DOHH2 (cell line): Measurements from ENCODE around the gene PRICKLE1.

Experiments
- H3F3A ChIP-seq: fragments of 200-600 bp; sonication (generic), shearing (Covaris generic); 2 replicates; pipeline ENCODE4 v1.6.0; 2016; ENCODE audit warnings: antibody characterized with exemption, mild to moderate bottlenecking; ENCODE audit not compliant: control insufficient read depth, insufficient read depth
- H3K27ac ChIP-seq: fragments of 200-600 bp; sonication (generic); 2 replicates; pipeline ENCODE4 v1.5.1; 2014; ENCODE audit warnings: low read depth, mild to moderate bottlenecking, low read length, moderate library complexity
- H3K27me3 ChIP-seq: fragments of 200-600 bp; sonication (generic); 2 replicates; pipeline ENCODE4 v1.6.1; 2014; ENCODE audit warnings: mild to moderate bottlenecking, low read length, mixed read lengths; ENCODE audit not compliant: control insufficient read depth
- H3K36me3 ChIP-seq: fragments of 200-600 bp; sonication (generic); 2 replicates; pipeline ENCODE4 v1.6.1; 2014; ENCODE audit warnings: mild to moderate bottlenecking, low read length, moderate library complexity, mixed read lengths; ENCODE audit not compliant: control insufficient read depth
- H3K4me1 ChIP-seq: fragments of 200-600 bp; sonication (generic); 2 replicates; pipeline ENCODE4 v1.6.1; 2014; ENCODE audit warnings: mild to moderate bottlenecking, low read length, mixed read lengths; ENCODE audit not compliant: control insufficient read depth
- H3K4me2 ChIP-seq: fragments of 200-600 bp; sonication (generic); 2 replicates; pipeline ENCODE4 v1.6.0; 2014; ENCODE audit warnings: mild to moderate bottlenecking, low read length, moderate library complexity
- H3K4me3 ChIP-seq: fragments of 200-600 bp; sonication (generic); 2 replicates; pipeline ENCODE4 v1.5.1; 2014; ENCODE audit warnings: mild to moderate bottlenecking, low read length, mixed read lengths
- H3K79me2 ChIP-seq: fragments of 200-600 bp; sonication (generic); 2 replicates; pipeline ENCODE4 v1.6.1; 2014; ENCODE audit warnings: mild to moderate bottlenecking, low read length, mixed read lengths; ENCODE audit not compliant: control insufficient read depth
- H3K9me2 ChIP-seq: fragments of 200-600 bp; sonication (generic); replicated peaks from 2 replicates; pipeline ENCODE4 v1.6.1; 2014; ENCODE audit warnings: mild to moderate bottlenecking, low read length, mixed read lengths; ENCODE audit not compliant: control insufficient read depth
- H3K9me3 ChIP-seq: fragments of 200-600 bp; sonication (generic); 2 replicates; pipeline ENCODE4 v1.6.1; 2014; ENCODE audit warnings: antibody characterized with exemption, low read length, mixed read lengths; ENCODE audit not compliant: control insufficient read depth, insufficient read depth
- H4K20me1 ChIP-seq: fragments of 200-600 bp; sonication (generic); 2 replicates; pipeline ENCODE4 v1.6.0; 2014; ENCODE audit warnings: low read depth, mild to moderate bottlenecking, antibody characterized with exemption, low read length, moderate library complexity; ENCODE audit not compliant: control insufficient read depth, insufficient read depth
- EZH2phosphoT487 ChIP-seq: fragments of 200-600 bp; sonication (generic); IDR thresholded peaks from 2 replicates; pipeline ENCODE4 v1.6.1; 2017; ENCODE audit warnings: borderline replicate concordance, mild to moderate bottlenecking, antibody characterized with exemption, low read length, moderate library complexity, mixed read lengths
- TF ChIP-seq, protein P1 (sequence below): fragments of 200-600 bp; sonication (generic); IDR thresholded peaks from one replicate; pipeline ENCODE4 v1.5.1; 2014; ENCODE audit warnings: antibody characterized with exemption, mild to moderate bottlenecking, low read depth, low read length; ENCODE audit not compliant: poor library complexity, severe bottlenecking

The PRICKLE1 gene

DNA sequence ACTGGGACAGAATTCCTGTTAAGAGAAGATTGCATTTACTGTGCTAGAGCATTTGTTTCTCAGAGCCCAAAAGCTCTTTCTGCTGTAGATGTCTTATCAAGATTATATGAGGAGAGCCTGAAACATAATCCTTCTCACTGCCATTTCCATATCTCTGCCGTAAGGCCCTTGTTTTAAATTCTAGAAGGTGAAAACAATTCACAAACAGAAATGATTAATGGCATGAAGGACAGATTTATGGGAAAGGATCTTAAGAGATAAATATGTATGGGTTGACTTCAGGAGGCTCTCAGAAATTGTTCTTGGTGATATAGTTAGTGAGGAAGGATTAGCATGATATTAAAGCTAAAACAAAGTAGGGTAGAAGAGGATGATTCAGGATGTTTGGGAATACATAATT, 40.8 kb upstream of the PRICKLE1 start:
- H4K20me1 ChIP-seq = no peaks in the 10 kb centered on the region
- H3K4me2 ChIP-seq = no peak overlapping the region
- H3K9me3 ChIP-seq = peaks cover 4% of the 10 kb centered on the region; the same call in 1 of the 2 replicates
- H3K4me1 ChIP-seq = no peaks in the 10 kb centered on the region
- TF ChIP-seq, protein P1, sequence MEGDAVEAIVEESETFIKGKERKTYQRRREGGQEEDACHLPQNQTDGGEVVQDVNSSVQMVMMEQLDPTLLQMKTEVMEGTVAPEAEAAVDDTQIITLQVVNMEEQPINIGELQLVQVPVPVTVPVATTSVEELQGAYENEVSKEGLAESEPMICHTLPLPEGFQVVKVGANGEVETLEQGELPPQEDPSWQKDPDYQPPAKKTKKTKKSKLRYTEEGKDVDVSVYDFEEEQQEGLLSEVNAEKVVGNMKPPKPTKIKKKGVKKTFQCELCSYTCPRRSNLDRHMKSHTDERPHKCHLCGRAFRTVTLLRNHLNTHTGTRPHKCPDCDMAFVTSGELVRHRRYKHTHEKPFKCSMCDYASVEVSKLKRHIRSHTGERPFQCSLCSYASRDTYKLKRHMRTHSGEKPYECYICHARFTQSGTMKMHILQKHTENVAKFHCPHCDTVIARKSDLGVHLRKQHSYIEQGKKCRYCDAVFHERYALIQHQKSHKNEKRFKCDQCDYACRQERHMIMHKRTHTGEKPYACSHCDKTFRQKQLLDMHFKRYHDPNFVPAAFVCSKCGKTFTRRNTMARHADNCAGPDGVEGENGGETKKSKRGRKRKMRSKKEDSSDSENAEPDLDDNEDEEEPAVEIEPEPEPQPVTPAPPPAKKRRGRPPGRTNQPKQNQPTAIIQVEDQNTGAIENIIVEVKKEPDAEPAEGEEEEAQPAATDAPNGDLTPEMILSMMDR = no peak
- no peak for TF ChIP-seq EZH2phosphoT487
- no peaks in the 10 kb centered on the region for H3K36me3 ChIP-seq
- no peaks in the 10 kb centered on the region; the same call in 1 of the 2 replicates for H3K27me3 ChIP-seq
- no peaks in the 10 kb centered on the region for H3F3A ChIP-seq
- H3K79me2 ChIP-seq = no peaks in the 10 kb centered on the region
- no peak overlapping the region for H3K27ac ChIP-seq
- no peaks in the 10 kb centered on the region for H3K9me2 ChIP-seq
- H3K4me3 ChIP-seq = no peak overlapping the region

DNA sequence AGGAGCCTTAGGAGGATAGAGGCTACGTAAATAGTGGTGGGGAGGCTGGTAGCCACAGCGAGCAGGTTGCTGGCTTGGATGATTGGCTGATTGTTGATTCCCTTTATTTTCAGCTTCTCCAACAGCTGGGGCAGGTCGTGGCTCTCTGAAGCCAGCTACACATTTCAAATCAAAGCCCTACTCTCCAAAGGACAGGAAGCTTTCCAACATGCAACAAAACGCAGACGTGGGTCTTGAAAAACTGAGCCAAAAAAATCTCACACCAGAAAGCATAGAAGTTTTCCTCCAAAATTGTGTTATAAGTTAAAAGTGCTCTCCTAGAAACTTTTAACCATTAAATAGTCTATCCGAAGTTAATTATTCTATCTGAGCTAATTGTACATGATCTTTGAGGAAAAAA, 37.6 kb upstream of the PRICKLE1 start:
- no peak overlapping the region for H3K27ac ChIP-seq
- H3K79me2 ChIP-seq = no peaks in the 10 kb centered on the region
- TF ChIP-seq, protein P1 = no peak
- H3F3A ChIP-seq = no peaks in the 10 kb centered on the region
- H4K20me1 ChIP-seq = no peaks in the 10 kb centered on the region
- H3K4me3 ChIP-seq = no peak overlapping the region
- no peak overlapping the region for H3K4me2 ChIP-seq
- no peaks in the 10 kb centered on the region; the same call in 1 of the 2 replicates for H3K27me3 ChIP-seq
- H3K4me1 ChIP-seq = no peaks in the 10 kb centered on the region
- H3K9me2 ChIP-seq = no peaks in the 10 kb centered on the region
- H3K36me3 ChIP-seq = no peaks in the 10 kb centered on the region
- peaks cover 4% of the 10 kb centered on the region; the same call in 1 of the 2 replicates for H3K9me3 ChIP-seq

GRCh38 chr12:42625611-42626010, 36.1 kb upstream of the PRICKLE1 start:
- H3K4me2 ChIP-seq = no peak overlapping the region
- no peaks in the 10 kb centered on the region for H3K9me2 ChIP-seq
- H3K9me3 ChIP-seq = peaks cover 4% of the 10 kb centered on the region; the same call in 1 of the 2 replicates
- no peaks in the 10 kb centered on the region for H3K27me3 ChIP-seq
- H3K4me3 ChIP-seq = no peak overlapping the region
- no peaks in the 10 kb centered on the region for H3K36me3 ChIP-seq
- H3F3A ChIP-seq = no peaks in the 10 kb centered on the region
- H3K79me2 ChIP-seq = no peaks in the 10 kb centered on the region
- TF ChIP-seq EZH2phosphoT487 = no peak
- TF ChIP-seq, protein P1 = no peak
- H3K4me1 ChIP-seq = no peaks in the 10 kb centered on the region
- H4K20me1 ChIP-seq = no peaks in the 10 kb centered on the region
- no peak overlapping the region for H3K27ac ChIP-seq
